NCI-H1694 (cell line): Measurements from ENCODE around the gene SSBP1.
"Not testable (repeated sequence)": the region's sequence is repeated elsewhere in the genome, so short reads cannot be mapped to it uniquely, and the experiment has no call there.

Experiments used
- DNase-seq: peaks from one replicate; lab custom pipeline; 2025; lab: John Stamatoyannopoulos, UW

SSBP1 gene

DNA sequence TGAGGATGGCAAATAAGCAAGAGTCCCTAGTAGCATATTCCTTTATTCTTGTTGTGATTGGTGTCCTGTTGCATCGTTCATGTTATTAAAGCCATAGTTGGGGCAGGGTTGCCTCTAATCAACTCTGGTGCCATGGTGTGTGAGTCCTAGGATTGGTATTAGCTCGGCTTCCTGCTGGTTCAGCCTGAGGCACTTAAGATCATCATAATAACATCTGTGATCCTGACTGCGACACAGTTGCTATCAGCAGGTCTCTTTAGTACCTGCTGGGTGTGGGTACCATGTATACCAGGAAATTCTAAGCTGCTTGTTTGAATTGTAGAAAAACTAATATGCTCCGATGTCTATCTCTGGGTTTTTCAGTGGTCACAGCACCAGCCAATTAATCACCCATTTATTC, 28.4 kb upstream of the SSBP1 start:
- no peak for DNase-seq

DNA sequence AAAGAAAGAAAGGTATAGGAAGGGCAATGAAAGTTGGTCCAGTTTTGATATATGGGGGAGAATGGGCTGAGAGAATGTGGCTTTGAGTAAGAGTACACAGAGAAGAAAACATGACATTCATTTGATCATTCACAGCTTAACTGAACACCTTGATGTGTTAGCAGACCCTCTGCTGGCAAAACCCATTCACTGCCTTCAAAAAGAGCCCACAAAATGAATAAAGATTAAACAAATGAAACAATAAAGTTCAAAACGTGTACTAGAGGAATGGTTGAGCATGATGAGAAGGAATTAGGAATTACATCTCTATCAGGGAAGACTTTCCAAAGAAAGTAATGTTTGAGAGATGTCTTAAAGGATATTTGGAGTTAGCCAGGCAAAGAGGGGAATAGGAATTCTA, 27.9 kb upstream of the SSBP1 start:
- no peak for DNase-seq

DNA sequence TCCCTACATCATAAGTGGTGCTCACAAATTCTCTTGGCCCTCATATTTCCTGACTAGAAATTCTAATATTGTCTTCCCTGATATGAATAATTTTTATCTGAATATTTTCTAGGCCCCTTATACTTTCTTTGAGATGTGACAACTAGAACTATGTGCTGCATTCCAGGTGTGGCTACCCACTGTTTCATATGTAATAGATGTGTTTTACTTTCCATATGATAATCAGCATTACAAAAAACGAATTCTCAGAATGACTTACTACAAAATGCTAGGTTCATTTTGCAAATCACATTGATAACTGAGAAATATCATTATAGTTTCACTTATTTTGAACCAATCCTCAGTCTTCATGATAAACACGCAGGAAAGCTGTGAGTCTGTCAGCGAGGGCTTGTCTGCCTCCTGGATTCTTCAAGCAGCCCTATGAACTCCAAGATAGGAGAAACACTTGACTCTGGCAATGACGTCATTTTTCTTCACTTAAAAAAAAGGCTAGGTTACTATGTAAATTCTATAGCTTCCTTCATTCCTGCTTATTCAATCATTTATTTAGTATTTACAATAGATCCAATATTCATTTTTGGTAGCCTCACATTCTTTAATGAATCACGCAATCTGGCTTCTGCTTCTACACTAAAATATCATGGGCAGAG, 25.4 kb upstream of the SSBP1 start:
- DNase-seq = no peak

DNA sequence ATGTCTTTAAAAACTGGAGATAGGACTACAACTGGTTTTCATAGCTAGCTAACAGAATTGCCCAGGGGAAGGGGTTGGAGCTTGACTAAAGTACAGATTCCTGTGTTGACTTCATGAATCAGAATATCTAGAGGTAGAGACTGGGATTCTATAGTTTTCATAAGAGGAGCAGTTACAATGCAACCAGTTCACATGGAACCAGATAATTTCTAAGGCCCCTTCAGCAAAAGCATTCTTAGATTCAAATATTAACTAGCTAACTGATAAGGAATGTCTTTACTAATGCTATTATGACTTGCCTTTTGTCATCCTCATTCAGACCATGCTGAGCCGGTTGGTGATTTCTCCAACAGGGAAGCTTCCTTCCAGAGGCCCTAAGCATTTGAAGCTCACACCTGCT, 24.3 kb upstream of the SSBP1 start:
- no peak for DNase-seq

DNA sequence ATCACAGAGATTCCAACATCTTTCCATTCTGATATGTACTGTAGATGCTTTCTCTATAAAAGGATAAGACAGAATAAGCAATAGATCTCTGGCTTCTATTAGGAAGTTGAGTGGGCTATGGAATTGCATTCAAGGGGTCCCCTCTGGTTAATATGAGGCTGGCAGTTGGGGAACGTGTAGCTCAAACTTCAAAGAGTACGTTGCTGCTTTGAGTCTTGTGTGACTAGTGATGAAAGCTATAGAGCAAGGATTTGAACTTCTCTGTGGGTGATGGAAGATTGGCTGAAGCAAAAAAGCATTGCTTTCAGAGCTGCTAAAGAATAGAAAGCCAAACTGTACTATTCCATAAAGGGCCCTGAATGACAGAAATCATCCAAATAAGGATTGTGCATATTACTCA, 23.6 kb upstream of the SSBP1 start:
- DNase-seq = no peak

DNA sequence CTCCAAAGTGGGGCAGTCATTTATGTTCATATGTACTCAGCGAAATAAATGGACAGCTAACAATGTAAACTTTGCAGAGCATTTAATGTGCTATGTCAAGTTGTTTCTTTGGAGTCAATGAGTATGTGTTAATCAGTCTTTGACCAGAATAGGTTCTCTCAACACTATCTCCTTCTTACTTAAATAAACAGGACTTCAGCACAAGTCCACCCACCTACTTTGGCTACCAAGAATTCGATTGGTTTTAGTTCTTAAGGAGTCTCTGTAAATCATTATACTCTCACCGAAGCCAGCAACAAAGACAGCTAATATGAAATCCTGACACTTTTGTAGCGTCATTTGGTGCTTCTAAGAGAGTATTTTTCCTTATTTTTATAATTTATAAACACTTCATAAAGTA, 23.1 kb upstream of the SSBP1 start:
- no peak for DNase-seq

DNA sequence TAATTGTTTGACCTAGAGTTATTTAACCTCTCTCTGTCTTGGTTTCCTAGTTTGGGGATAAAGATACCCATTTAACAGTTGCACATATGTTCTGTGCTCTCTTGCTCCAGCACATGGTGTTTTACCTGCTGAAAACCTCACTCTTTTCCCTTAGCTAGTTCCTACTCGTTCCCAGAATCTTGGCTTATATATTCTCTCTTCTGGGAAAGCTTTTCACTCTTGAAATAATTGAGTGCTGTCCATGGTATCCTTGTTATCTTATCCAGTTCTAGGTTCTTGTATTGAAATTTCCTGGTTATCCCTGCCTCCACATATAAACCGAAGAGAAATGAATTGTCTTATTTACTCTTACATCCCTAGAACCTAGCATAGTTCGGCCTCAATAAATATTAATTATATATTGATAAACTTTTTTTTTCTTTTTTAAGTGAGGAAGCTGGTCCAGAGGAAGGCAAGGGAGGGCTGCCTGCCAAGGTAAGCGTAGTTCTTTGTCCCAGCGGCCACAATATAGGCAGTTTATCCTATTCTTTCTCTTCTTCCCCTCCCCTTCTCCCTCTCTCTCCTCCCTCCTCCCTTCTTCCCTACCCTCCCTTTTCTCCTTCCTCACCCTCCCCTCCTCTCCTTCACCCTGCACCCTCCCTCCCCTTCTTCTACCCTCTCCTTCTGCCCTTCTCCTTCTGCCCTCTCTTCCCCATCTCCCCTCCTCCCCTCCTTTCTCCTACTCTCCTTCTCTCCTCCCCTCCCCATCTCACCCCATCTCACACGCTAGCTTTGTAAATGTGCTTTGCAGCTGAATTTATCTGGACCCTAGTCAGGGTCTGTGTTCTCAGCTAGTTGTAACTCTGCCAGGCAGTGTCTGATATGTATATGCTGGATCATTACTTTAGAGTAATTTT, 22.1 kb upstream of the SSBP1 start:
- DNase-seq = no peak

DNA sequence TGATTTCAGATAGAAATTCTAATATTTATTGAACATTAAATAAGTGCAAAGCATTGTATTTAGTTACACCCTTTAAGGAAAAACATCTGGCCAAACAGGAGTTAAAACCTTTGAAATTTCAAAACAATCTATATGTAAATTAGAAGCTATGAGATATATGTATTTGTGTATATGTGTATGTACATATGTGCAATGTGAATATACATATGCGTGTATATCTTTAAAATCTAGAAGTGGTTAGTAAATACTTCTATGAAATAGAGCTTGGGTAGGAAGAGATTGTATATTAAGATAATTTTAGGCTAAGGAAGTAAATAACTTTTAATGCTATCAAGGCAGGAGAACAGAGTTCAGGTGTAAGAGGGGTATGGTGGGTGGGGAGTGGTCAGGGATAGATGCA, 20.7 kb upstream of the SSBP1 start:
- DNase-seq = no peak

DNA sequence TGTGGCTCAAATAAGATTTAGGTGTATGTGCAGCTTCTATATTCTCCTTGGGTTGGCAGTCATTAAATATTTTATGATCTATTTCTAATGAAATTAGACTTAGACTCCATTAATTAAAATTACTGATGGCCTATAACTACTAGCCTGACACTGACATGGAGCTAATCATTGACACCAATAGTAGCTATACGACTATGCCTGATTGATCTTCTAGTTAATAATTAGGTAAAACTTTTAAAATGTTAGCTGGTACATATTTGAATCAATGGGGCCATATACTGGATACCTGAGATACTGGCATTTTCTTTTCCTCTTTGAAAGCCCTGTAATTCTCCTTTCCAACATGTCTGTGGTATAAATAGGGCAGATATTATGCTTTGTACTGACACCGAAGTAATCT, 15.6 kb upstream of the SSBP1 start:
- no peak for DNase-seq

DNA sequence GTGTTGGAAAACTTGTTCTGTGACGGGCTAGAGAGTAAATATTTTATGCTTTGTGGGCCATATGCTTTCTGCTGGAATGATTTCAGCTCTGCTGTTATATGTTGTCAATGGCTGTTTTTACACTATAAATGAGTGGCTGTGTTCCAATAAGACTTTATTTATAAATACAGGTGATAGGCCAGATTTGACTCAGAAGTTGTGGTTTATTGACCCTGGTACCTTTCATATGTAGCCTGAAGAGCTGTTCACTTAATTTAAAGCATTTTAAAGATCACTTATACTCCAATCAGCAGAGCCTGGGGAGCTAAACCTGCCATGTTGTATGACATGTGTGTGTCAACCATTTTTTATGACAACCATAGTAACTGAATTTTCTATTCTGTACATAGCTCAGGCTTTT, 9.1 kb upstream of the SSBP1 start:
- no peak for DNase-seq

DNA sequence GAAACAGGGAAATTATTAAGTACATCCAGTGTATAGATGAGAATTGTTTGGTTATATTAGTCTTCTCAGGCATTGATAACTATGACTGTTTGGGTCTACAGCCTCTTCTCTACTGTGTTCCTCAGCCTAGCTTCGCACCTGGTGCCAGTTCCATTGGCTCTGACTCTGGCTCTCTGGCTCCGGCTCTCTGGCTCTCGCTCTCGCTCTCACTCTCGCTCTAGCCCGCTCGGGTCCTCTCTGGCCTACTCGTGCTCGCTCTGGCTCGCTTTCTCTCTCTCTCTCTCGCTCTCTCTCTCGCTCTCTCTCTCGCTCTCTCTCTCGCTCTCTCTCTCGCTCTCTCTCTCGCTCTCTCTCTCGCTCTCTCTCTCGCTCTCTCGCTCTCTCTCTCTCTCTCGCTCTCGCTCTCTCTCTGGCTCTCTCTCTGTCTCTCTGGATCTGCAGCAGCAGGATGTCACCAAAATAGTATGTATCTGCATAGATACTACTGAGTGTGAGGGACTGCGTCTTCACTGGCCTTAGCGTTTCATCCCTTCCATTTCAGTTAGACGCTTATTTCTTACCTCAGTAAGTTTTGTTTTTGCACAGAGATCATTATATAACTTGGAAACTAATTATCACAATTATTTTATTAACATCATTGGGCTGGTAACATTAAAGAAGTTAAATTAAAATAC, 6.5 kb upstream of the SSBP1 start:
- no peak for DNase-seq

DNA sequence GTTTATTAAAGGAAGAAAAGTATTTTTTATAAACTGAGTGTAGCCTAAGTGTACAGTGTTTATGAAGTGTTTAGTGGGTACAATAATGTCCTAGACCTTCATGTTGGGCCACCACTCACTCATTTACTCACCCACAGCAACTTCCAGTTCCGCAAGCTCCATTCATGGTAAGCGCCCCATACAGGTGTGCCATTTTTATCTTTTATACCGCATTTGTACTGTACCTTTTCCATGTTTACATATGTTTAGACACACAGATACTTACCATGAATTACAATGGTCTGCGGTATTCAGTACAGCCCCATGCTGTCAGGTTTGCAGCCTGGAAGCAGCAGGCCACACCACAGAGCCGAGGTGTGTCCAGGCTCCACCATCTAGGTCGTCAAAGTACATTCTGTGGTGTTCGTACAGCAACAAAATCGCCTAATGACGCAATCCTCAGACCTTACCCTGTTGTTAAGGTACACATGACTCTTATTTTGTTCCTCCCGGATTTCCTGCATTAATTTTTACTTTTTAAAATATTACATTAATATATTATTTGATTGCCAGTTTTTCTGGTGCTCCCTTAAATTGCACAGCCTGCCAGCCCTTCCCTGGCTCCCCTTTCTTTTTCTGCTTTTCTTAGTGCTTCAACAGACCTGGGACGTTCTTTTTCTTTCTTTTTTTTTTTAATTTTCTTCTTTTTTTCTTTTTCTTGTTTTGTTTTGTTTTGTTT, 881 bp upstream of the SSBP1 start:
- no peak for DNase-seq

DNA sequence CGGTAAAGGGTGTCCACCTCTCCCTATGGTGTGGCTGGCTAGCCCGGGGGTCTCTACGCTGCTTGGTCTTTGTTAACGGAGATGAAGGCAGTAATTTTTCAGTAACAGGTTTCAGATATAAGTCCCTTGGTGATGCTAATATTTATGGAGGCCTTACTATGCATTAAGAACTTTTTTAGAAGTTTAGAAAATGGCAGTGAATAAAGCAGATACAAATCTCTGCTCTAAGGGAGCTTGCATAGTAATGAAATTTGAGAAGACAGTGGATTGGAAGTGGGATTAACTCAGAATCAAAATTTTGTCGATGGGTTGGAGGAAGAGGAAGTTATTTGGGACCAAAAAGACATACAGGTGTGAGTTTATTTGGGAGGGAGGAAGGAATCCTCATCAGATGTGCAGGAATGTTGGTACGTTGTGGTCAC, 445 bp downstream of the SSBP1 start:
- DNase-seq = no peak

DNA sequence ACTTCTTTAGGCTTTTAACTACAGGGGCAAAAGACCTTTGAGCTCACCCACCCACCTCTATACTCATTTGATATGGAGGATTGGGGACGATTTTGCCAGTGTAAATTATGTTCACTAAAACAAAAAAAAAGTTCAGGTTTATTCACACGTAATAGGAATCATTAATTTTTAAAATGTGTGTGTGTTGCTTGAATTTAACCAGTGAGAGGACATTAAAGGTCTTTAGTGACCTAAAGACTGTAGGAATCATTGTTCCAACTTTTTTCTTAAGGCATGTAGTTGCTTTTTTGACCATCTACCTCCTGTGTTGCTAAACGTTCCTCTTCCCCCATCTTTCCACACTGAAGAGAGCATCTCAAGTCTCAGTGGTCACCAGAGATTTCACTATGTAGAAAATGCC, 1.1 kb downstream of the SSBP1 start:
- DNase-seq = no peak

DNA sequence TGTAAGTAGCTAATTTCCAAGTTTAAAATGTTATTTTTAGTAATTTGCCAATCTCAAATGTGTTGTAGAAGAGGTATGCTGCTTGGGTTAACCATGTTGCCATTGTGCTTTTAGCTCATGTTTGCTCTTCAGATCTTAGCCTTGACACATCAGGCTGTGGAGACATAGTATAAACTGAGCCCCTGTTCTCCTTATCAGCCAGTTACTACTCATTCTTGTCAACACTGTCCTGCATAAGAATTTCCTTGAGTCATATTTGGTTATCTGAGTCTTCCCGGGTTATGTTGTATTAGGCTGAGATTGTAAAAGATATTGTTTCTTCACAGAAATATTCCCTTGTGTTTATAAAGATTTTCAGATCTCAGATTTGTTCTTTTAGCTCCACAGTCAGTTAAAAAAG, 4.1 kb downstream of the SSBP1 start:
- no peak for DNase-seq

DNA sequence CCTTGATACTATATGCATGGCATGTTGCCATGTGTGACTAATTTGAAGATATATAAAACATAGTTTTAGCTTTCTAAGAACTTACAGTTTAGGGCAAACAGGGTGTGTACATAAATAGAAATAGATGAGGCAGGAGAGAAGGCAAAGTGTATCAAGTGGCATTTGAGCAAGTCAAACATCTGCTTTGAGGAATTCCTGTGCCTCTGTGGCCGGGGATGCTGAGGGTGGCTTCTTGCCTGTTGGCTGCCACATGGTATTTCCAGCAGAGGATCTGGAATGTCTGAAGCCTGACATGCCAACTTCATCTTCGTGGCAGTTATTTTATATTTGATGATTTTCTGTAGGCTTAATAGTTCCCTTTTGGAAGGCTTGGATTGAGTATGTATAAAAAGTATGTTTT, 6.0 kb downstream of the SSBP1 start:
- no peak for DNase-seq

DNA sequence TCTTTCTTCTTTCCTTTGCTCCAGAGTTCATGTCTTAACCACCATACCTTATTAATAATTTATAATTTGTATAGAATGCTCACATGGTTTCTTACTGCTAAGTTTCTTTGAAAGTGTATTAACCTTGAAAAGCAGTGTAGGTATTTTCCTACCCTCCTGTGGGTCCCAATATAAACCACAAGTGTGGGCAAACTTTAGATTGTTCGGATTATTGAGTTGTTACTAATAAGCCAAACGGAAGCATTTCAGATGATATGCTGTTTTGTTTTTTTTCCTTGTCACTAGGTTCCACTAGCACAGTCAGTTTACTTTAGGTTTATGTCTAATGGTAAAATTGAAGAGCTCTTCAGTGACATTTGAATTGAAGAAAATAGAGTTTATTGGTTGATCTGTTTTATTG, 10.2 kb downstream of the SSBP1 start:
- no peak for DNase-seq

DNA sequence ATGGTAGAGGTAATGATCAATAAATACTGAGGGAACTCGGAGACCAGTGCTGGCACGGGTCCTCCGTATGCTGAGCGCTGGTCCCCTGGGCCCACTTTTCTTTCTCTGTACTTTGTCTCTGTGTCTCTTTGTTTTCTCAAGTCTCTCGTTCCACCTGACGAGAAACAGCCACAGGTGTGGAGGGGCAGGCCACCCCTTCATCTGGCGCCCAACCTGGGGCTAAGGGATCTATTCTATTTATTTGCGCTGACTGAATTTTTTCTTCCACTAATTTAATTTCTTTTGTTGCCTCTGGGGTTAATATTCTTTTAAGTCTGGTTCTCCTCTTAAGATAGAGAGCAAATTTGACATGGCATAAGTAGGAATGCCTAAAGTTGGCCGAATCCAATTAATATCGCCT, 13.7 kb downstream of the SSBP1 start:
- not testable (repeated sequence) for DNase-seq

DNA sequence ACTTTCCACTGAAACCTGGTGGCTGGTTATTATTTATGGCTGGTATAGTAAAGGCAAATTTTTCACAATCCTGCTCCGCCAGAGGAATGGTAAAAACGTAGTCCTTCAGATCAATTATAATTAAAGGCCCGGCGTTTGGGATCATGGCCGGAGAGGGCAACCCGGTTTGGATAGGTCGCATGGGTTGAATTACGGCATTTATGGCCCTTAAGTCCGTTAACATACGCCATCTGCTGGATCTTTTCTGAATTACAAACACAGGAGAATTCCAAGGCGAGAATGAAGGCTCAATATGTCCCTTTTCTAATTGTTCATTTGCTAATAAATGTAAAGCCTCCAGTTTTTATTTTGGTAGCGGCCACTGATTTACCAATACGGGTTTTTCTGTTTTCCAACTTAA, 14.5 kb downstream of the SSBP1 start:
- DNase-seq = no peak

DNA sequence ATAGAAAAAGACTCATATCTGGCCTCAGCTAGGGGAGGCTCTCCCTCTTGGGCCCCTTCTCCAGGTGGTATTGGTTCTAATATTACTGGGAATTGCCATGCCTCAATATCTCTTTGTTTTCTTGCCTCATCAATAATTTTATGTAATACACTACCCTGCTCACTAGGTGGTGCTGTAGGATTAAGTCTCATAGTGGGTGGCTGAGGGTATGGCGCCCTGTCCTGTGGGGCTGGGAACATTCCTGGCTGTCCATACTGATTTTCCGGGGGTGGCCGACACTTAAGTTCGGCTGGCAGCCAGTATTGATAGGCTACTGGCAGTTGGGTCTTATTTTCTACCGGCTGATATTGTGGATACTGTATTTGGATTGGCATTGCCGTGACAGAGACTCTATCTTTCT, 16.8 kb downstream of the SSBP1 start:
- DNase-seq = no peak

DNA sequence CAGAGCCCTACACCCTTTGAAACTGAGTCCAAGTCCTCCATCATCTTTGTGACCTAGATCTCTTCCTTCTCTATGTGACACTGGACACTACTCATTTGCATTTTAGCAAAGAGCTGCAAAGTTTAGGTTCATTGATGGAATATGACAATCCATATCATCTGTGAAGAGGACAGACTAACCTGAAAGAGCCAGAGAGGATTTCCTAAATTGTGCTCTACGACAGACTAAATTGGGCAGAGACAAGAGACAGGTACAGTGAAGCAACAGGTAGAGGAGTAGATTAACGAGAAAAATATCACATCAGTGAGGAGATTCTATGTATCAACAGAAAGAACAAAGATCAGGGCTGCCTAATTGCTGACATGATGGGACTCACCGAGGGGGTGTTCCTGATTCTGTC, 25.6 kb downstream of the SSBP1 start, which contains the start of gene TAS2R3:
TAS2R3 (plus strand) TSS at position 301 of the 400 bp plus-strand sequence; CDS start at position 363, 62 bp downstream.
- no peak for DNase-seq

DNA sequence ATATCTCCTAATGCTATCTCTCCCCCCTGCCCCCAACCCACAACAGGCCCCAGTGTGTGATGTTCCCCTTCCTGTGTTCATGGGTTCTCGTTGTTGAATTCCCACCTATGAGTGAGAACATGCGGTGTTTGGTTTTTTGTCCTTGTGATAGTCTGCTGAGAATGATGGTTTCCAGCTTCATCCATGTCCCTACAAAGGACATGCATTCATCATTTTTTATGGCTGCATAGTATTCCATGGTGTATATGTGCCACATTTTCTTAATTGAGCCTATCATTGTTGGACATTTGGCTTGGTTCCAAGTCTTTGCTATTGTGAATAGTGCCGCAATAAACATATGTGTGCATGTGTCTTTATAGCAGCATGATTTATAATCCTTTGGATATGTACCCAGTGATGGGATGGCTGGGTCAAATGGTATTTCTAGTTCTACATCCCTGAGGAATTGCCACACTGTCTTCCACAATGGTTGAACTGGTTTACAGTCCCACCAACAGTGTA, 32.0 kb downstream of the SSBP1 start:
- DNase-seq = not testable (repeated sequence)
